HG03280 (cell line): ENCODE measurements around the gene RASAL3.
A peak's percentile ranks its signal among the peaks of the same experiment; 100 is the strongest.

Source experiments
- ATAC-seq: cut with Tn5 transposase; IDR thresholded peaks from one replicate; pipeline ENCODE4 v1.9.1; 2021; ENCODE audit warnings: mild to moderate bottlenecking, moderate library complexity; ENCODE audit not compliant: unreplicated experiment

RASAL3 gene

DNA sequence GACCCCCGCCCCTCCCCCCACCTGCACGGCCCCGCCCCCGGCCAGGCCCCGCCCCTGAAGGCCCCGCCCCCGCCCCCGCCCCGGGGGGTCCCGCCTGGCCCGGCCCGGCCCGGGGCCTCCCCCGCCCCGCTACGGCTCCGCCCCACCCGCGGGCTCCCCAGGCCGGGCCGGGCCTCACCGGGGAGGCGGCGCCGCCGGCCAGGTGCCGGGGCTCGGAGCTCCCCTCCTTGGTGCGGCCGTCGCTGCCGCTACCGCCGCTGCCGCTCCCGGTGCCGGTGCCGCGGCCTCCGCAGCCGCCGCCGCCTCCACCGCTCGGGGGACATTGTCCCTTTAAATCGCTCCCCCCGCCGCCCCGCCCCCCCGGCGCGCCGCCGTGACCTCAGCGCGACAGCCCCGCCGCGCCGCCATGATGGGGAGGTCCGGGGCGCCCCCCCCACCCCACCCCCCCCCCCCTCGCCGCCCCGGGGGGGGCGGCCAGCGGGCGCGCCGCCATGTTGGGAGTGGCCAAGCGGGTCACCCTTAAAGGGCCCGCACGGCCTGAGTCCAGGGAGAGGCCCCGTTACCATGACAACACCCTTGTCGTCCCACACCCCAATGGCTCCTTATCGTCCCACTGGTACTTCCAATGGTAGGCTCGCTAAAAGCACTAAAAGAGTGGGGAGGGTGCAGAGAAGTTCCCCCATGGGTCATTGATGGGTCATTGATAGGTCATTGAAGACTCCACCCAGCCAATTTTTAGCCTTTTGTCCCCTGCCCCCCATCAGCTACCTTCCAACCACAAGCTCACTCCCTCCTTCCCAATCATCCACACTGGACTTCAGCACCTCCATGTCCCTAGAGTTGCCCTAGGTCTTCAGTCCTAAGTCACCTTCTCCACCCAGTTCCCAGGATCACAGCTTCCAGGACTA, 14.5 kb downstream of the RASAL3 start, which contains the start of gene WIZ:
TSS of gene WIZ (minus strand) at position 337 of the 908 bp plus-strand sequence. CDS start 1,649 bp downstream, outside the sequence.
- ATAC-seq, result peak; percentile 57

DNA sequence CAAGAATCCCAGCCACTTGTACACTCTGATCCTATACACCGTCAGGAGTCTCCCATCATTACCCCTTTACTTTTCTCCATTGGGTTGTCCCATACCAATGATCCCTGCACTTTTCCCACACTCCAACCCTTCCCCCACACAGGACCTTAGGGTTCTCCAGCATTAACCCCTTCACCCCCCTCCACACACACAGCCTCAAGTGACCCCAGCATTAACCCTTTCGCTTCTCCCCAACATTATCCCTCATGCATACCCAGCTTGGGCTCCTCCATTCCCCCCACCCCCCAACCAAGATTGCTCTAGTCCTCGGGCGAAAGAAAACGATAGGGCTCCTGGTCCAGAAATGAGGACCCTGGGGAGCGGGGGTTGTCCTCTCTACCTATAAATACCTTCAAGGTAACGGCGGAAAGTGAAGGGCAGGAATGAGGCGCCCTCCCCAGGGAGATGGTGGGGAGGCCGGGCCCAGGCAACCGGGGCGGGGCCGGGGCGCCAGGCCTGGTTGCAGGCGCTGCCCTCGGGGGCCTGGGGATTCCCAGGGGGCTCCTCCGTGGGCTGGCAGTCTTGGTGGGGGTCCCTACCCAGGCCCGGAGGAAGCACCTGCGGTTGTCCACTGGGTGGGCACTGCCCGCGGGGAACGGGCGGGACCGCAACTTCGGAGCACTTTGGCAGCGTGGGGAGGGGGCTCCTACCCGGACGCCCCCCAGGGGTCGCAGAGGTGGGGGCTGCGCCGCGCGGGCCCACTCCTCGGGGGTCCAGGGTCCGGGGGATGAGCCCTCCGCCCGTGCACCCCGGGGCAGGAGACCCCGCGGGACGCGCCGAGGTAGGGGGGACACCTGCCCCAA, 15.3 kb downstream of the RASAL3 start:
- peak; percentile 24 for ATAC-seq

DNA sequence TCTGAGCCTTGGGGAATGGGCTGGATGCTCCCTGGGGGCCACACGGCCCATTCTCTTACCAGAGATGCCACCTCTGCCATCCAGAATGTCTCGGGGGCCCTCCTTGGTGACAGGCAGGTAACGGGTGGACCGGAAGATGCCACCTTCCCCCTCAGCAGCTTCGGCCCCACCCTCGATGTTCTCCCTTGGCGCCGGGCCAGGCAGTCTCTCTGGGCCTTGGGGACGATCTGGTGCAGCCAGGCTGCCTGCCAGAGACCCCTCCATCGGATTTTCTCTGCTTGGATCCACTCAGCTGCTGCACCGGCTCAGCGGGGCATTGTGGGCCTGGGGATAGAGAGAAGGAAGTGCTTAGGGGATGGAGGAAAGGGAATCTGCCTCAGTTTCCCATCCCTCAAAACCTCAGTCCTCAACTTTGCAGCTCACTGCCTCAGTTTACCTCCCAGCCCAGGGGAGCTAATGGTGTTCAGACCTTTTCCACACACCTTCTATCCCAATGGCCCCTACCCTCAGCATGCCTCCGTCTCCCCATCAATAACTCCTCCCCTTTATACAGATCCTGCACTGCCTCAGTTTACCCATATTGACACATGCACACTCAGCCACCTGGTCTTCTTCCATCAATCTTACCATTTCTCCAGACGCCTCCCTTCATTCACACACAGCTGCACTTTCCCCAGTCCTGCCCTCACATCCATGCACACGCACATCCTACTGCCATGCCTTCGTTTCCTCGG, 16.1 kb downstream of the RASAL3 start:
- no peak for ATAC-seq

DNA sequence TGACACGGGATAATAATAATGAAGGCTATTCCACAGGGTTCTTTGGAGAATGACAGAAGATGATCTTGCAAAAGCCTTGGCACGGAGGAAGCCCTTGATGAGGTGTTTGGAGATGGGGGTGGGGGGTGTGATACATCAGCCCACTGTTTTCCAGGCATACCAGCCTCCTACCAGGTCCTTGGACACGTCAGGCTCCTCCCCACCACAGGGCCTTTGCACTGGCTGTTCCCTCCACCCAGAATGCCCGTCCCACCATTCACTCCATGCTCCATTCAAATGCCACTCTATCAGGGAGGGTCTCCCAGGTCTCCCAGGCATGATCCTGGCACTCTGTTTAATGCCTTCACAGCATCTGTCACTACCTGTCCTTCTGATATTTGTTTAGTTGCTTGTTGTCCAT, 17.3 kb downstream of the RASAL3 start:
- ATAC-seq, result no peak

DNA sequence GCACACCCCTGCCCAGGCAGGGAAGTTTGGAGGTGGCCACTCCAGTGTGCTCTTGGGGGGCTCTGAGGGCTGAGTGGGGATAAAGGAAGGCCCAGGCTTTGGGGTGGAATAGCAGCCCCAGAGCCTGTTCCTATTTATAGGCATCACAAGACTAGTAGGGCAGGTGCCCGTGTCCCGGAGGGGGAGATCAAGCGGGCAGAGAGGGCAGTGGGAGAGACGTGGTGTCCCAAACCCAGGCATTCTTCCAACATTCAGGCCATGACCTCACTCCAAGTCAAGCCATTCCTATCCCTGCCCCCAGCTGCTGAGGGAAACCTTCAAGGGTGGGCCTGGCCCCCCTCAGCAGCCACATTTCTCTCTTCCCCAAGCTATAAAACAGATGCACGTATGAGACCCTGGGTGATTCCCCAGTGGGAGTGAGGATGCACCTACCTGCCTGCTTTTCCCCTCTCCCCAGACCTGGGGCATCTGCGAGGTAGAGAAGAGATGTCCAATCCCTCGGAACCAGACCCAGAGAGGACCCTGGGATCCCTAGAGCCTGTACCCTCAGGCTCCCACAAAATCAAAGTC, 18.5 kb downstream of the RASAL3 start:
- ATAC-seq, result no peak

DNA sequence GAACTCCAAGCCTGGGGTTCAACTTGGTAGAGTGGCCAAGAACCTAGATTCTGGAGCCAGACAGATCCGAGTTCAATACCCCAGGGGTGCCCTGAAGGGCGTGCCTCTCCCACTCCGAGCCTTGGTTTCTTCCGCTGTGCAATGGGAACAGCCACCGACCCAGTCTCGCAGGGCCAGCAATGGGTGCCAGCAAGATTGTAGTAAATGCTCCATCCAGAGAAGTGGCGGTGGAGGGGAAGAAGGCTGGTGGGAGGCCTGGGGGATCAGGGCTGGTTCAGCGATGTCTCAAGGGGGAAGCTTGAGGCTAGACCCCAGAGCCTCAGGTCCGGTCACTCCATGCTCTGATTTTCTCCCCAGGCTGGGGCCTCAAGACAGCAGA, 19.1 kb downstream of the RASAL3 start:
- ATAC-seq, result no peak

DNA sequence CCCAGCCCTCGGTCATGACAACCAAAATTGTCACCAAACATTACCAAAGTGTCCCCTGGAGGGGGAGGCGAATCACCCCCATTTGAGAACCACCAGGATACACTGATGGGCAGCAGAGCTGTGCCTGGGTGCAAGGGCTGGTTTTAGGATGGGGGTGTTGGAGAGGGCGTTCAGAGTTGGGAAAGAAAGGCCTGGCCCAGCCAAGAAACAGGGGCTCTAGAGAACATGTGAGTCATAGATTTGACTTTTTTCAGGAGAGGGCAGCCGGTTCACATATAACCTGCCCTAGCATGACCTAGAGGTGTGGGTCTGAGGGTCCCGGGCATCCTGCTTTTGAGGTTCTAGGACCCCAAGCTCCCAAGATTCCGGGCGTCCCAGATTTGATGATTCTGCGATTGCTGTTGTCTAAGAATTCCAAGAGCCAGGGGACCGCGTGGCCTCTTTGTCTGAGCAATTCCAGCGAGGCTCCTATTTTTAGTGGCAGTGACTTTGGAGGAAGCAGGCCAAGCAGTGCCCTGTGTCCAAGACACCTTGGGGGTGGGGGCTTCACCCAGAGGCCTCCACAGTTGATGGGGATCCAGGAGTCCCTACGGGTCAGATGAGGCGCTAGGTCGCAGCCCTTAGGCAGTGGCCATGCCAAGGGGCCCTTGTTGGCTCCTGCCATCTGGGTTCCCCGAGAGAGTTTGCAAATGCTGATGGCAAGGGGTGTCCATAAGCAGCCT, 19.7 kb downstream of the RASAL3 start:
- ATAC-seq, result no peak

DNA sequence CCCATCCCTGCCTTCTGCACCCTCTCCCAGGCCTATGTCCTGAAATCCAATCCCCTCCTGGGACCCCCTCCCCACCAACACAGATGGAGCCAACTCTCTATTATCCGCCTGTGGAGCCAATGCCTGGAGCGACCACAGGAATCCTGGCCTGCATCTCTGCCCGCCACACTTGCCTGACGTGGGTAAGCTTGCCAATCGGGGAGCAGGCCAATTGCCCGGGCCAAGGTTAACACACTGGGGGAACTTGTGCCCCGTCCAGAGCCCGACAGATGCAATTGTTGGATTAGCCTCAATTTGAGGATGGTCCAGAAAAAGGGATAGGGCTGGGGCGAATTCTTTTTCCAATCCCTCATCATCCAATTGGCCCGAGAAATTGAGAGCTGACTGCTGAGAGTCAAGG, 20.5 kb downstream of the RASAL3 start:
- no peak for ATAC-seq

DNA sequence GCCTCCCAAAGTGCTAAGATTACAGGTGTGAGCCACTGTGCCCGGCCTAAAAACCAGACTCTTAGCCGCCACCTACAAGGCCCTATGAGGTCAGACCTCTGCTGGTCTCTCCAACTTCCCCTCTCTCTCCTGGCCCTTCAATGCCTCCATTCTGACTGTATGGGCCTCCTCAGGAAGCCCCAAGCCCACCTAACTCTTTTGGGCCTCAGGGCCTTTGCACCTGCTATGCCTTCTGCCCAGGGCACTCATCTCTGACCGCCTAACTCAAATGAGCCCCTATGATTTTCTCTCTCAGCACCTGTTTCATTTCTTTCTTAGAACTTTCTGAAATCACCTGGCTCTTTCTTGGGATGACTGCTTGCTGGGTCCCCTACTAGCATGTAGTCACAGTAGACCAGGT, 21.0 kb downstream of the RASAL3 start:
- no peak for ATAC-seq

DNA sequence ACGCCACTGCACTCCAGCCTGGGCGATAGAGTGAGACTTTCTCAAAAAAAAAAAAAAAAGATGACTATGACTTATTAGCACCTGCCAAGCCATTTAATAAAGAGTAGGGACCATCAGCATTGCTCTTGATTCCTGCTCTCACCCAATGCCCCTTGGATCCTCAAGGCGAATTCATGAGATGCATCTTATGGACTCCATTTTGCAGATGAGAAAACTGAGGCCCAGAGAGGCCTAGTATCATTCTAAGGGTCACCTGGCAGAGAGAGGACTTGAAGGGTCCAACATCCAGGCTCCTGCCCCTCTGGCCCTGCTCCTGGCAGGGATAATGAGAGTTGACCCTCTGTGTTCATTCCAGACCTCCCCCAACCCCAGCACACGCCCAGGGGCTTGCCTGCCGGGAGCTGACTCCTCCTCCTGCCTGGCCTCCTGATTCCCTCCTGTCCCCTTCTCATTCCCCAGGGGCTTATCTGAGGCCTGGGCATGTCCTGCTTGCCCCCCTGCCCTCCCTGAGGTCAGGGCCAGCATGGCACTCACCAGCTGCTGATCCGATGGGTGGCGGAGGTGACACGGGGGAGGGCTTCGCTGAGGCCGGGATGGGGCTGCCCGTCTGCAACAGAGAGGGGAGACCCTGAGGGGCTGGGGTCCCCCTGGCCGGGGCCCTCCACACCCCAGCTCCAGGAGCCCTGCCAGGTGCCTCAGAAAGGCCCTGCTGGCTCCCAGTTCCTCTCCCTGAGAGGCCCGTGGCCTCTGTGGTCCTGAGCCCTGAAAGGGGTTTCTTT, 22.0 kb downstream of the RASAL3 start:
- ATAC-seq, result no peak

DNA sequence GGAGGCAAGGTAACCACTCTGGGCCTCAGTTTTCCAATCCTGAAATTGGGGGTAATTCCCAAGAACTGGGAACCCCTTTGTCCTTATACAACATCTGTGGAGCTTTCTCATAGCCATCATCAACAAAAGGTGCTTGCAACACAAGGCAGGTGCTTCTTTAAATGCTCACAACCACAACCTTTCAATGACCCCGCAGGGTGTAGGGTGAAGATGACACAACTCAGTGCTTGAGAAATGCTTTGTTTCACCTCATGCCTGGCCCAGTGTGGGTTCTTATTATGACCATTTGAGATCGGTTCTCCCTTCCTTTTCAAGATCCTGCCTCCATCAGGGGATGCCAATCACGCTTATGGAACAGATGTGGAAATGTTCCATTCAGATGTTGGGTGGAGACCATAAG, 23.0 kb downstream of the RASAL3 start:
- ATAC-seq, result no peak

DNA sequence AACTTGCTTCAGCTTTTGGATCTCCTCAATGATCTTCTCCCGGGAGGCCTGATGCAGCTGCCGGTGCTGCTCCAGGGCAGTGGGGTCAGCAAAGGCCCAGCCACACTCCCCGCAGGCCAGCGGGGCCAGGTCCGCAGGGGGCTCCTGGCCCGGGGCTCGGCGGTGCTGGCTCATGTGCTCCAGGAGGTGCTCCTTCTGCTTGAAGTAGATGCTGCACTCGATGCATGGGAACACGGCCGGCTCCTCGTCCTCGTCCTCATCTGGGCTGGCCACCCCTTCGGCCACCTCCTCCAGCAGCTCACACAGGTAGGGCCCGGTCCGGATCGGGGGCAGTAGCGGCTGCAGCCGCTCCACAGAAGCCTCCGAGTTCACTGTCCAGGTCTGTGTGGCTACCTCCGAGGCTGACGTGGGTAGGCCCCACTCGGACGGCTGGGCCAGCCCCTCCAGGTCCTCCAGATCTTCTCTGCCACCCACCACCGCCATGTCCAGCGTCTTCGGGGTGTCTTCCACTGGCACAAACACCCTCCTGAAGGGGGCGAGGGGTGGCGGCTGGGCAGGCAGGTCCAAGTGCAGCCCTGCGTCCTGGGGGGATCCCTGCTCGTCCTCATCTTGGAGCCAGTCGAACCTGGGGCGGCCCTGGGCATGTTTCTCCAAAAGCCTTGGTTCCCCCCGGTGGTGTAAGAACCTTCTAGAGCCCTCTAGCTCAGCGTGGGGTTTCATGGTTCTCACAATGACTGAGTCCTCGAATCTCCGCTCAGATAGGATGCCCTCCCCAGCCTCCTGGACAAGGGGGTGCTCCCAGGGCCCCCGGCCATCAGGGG, 24.3 kb downstream of the RASAL3 start:
- ATAC-seq, result no peak

DNA sequence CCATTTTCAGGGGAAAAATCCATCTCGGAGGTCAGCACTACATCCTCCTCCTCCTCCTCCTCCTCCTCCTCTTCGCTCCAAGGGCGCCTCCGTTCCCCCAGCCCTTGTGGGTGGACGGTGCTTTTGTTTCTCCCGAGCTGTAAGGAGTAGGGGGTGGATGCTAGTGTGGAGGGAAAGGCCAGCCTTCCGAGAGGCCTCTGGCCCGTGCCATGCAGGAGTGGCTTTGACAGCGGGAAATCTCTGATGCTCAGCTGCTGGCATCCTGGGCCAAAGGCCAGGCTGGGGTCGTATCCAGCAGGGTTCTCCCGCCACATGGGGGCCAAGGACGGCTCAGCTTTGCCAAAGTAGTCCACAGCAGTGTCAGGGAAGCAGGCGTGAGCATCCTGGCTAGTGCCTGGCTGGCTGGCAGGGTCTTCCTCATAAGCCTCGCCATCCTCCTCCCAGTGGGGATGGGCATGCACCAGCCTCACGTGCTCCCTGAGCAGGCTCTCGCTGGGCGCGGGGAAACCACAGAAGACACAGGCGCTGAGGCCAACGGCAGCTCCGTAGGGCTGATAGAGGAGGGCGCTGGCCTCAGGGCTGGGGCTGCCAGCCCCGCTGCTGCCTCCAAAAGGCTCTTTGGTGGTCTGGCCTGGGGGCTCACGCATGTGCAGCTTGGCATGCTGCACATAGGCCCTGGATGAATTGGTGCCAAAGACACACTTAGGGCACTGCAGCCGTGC, 25.1 kb downstream of the RASAL3 start:
- no peak for ATAC-seq

DNA sequence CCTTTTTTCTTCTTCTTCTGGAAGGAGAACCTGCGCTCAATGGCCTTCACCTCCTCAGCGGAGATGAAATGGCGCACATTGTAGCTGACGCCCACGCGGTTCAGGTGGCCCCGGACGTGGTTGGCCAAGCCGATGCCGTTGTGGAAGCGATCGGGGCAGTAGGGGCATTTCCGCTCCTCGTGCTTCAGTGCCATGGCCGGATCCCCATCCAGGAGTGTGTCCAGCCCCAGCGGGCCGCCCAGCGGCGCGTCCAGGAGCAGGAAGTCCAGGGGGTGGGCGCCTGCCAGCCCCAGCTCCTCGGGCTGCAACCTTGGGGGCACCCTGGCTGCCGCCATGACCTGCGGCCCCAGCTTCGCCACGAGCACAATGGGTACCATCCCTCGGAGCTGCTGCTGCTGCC, 25.8 kb downstream of the RASAL3 start:
- no peak for ATAC-seq

DNA sequence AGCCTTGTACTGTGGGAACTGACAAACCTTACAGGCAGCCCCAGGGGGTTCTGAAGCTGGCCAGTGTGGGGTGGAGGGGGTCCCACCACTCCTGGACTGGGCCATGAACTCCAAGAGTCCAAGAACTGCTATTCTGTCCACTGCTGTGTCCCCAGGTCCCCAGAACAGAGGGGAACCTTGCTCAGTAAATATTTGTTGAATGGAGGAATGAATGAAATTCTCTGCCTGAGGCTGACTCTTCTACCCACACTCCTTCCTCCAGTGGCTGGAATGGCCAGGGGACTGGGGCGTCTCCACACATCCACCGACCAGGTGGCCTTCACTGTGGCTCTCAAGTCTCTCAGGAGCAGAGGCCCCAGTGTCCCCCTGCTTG, 26.2 kb downstream of the RASAL3 start:
- no peak for ATAC-seq

DNA sequence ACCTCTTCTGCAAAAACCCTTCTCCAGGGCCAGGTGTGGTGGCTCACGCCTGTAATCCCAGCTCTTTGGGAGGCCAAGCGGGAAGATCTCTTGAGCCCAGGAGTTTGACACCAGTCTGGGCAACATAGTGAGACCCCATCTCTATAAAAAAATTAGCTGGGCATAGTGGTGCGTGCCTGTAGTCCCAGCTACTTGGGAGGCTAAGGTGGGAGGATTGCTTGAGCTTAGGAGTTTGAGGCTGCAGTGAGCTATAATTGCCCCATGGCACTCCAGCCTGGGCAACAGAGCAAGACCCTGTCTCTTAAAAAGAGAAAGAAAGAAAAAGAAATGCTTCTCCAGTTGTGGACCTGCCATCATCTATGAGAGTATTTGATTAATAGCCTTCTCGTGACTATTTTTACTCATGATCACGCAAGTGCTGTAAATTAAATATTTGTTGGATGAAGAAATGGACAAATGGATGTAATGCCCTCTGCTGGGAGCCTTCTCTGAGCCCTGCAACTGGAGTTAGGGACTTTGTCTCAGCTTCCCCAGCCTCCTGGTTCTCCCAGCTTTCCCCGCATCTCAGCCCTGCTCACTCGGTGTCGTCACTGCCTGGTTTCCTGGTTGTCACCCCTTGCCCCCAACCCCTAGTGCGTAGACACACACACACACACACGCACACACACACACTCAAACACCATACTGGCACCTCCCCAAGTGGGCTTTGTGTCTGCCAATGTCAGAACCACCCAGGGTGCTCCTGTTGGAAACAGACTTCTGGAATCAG, 26.8 kb downstream of the RASAL3 start:
- ATAC-seq, result no peak

DNA sequence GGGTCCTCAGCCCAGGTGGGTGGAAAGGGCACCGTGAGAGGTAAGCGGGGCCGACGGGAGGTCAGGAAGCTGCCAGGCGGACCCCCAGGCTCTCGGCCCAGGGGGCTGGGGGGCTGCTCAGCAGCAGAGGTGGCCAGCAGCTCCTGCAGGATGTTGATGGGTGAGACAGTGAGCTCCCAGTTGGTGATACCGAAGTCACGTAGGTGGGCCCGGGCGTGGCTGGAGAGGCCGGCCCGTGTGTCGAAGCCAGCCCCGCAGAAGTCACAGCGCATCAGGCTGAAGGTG, 27.6 kb downstream of the RASAL3 start:
- ATAC-seq, result no peak
